Left ventricle myocardium inferior (tissue), 1 donor: Measurements from ENCODE around the gene DPYSL5. TPM values are rescaled to one million over a fixed set of nuclear protein-coding genes. Genes with fewer than 3 reads are reported as not detected.

ENCODE experiments used
- DNase-seq: peaks from one replicate; pipeline ENCODE4 v3.0.0-alpha.2; 2020
- H3K27ac ChIP-seq: fragments of 200-600 bp; replicated peaks from 2 replicates; pipeline ENCODE4 v1.8.0; 2021
- H3K27me3 ChIP-seq: fragments of 200-600 bp; 2 replicates; pipeline ENCODE4 v1.8.0; 2021; ENCODE audit warnings: low read depth
- H3K36me3 ChIP-seq: fragments of 200-600 bp; 2 replicates; pipeline ENCODE4 v1.8.0; 2021
- H3K4me1 ChIP-seq: fragments of 200-600 bp; 2 replicates; pipeline ENCODE4 v1.8.0; 2021
- H3K4me3 ChIP-seq: fragments of 200-600 bp; 2 replicates; pipeline ENCODE4 v1.8.0; 2021; ENCODE audit warnings: mild to moderate bottlenecking, moderate library complexity
- H3K9me3 ChIP-seq: fragments of 200-600 bp; replicated peaks from 2 replicates; pipeline ENCODE4 v1.8.0; 2021
- intact Hi-C: fragments of 100-400 bp; cut with micrococcal nuclease; formaldehyde crosslinking; loops from one replicate; pipeline ENCODE4 v1.11.0; 2022
- total RNA-seq: library from RNA; stranded (reverse); fragmentation: NEBNext Ultra II Directional; extraction: Animal tissue kit (Norgen Biotek cat#: 25700); gene quantifications from one replicate; pipeline ENCODE4 v1.2.1, GENCODE V29; 2021
- TF ChIP-seq, protein P1 (sequence below): fragments of 200-600 bp; IDR thresholded peaks from 2 replicates; pipeline ENCODE4 v1.8.0; 2021; ENCODE audit warnings: antibody characterized with exemption, mild to moderate bottlenecking, borderline replicate concordance
- donor health status: DM: no; HTN: yes; CAD: no; lungs with severe emphysema.

The DPYSL5 gene
- total RNA-seq, 1 donor from 2014 or later: not detected

DNA sequence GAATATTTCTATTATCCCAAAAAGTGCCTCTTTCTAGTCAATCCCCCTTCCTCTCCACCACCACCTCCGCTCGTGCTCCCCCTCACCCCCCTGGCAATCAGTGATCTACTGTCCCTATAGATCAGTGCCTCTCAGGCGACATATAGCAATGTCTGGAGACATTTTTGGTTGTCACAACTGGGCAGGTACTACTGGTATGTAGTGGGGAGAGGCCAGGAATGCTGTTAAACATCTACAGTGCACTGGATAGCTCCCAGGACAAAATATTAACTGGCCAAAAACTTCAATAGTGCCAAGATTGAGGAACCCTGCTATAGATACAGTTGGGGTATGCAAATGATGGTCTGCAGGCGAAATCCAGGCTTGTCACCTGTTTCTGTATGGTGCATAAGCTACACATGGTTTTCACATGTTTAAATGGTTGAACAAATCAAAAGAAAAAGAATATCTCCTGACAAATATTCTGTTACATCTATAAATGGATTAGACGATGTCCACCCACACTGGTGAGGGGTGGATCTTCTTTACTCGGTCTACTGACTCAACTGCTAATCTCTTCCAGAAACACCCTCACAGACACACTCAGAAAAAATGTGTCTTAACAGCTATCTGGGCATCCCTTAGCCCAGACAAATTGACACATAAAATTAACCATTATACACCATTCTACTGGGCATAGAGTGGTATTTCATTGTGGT is 25.5 kb downstream of the DPYSL5 start:
- no peaks in the 10 kb centered on the region for H3K4me1 ChIP-seq
- no peaks in the 10 kb centered on the region for H3K9me3 ChIP-seq
- intact Hi-C loops: no loop called here
- no peak for DNase-seq
- peaks cover 35% of the 10 kb centered on the region for H3K27me3 ChIP-seq
- no peaks in the 10 kb centered on the region for H3K36me3 ChIP-seq
- TF ChIP-seq, protein P1, sequence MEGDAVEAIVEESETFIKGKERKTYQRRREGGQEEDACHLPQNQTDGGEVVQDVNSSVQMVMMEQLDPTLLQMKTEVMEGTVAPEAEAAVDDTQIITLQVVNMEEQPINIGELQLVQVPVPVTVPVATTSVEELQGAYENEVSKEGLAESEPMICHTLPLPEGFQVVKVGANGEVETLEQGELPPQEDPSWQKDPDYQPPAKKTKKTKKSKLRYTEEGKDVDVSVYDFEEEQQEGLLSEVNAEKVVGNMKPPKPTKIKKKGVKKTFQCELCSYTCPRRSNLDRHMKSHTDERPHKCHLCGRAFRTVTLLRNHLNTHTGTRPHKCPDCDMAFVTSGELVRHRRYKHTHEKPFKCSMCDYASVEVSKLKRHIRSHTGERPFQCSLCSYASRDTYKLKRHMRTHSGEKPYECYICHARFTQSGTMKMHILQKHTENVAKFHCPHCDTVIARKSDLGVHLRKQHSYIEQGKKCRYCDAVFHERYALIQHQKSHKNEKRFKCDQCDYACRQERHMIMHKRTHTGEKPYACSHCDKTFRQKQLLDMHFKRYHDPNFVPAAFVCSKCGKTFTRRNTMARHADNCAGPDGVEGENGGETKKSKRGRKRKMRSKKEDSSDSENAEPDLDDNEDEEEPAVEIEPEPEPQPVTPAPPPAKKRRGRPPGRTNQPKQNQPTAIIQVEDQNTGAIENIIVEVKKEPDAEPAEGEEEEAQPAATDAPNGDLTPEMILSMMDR: no peak
- H3K27ac ChIP-seq: no peak overlapping the region
- H3K4me3 ChIP-seq: no peak overlapping the region

DNA sequence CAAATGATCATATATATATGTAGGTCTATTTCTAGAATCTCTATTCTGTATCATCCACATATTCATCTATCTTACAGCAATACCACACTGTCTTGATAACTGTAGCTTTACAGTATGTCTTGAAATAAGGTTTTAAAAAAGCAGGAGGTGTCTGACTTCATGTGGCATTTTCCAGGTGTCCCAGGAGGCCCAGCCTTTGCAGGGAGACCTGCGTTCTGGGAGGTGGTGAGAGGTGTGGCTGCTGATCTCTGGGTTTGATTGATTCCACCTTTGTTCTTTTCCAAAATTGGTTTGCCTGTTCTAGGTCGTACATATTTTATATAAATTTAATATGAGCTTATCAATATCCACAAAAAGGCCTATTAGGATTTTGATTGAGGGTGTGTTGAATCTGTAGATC is 26.6 kb downstream of the DPYSL5 start:
- TF ChIP-seq, protein P1: no peak
- no peak overlapping the region for H3K27ac ChIP-seq
- intact Hi-C loops: no loop called here

DNA sequence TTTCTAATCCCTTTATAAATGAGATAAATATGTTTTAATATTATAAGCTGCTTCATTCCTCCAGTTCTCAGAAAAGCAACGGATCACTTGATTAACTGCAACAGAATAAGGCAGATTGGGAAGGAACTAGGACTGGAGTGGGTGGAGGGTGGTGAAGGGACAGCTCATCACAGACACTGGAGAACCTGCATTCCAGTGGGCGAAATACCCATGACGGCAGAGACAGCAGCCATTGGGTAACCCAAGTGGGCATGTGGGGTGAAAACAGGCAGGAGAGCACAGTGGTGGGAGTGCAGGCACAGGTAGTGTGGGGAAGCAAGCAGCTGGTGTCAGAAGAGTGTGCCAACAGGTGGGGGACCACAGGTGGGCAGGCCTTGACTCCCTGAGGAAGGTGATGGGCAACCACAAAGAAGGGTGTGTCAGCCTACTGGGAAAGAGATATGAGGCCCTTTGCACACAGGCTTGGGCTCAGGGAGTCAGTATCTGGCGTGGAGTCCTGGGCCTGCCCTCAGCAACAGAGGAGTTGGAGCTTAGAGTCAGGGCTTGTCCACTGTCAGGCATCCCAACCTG is 27.2 kb downstream of the DPYSL5 start:
- H3K9me3 ChIP-seq: no peaks in the 10 kb centered on the region
- intact Hi-C loops: no loop called here
- no peak overlapping the region for H3K27ac ChIP-seq
- DNase-seq: no peak
- TF ChIP-seq, protein P1: no peak
- H3K27me3 ChIP-seq: peaks cover 34% of the 10 kb centered on the region
- no peaks in the 10 kb centered on the region for H3K36me3 ChIP-seq
- no peak overlapping the region for H3K4me3 ChIP-seq
- H3K4me1 ChIP-seq: no peaks in the 10 kb centered on the region

More for the DNA sequence above, 26.6 kb downstream of the DPYSL5 start:
- Histone ChIP-seq H3K36me3 (no peaks in the 10 kb centered on the region), H3K27me3 (peaks cover 34% of the 10 kb centered on the region), H3K4me3 (no peak overlapping the region), H3K4me1 (no peaks in the 10 kb centered on the region), H3K9me3 (no peaks in the 10 kb centered on the region)
- DNase-seq: no peak

DNA sequence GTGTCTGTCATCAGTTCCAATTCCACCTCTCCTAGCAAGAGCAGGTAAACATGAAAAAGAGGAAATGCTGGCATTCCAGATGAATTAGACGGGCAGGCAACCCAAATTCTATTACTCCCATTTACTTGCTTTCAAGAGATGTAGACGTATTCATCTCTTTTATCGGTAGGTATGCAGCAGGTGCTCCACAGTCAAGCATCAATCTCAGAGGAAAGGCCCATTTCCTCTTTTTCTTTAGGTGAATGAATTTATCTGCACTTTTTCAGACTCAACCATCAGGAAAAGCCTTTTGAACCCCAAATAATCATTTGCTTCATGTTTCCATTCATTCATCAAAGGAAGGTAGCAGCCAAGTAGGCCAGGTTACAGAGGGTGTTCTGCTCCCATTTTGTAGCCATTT is 27.9 kb downstream of the DPYSL5 start:
- no peak for DNase-seq
- H3K36me3 ChIP-seq: no peaks in the 10 kb centered on the region
- peaks cover 5% of the 10 kb centered on the region for H3K4me1 ChIP-seq
- TF ChIP-seq, protein P1: no peak
- no peak overlapping the region for H3K27ac ChIP-seq
- H3K4me3 ChIP-seq: no peak overlapping the region
- intact Hi-C loops: no loop called here
- no peaks in the 10 kb centered on the region for H3K9me3 ChIP-seq
- peaks cover 29% of the 10 kb centered on the region for H3K27me3 ChIP-seq

DNA sequence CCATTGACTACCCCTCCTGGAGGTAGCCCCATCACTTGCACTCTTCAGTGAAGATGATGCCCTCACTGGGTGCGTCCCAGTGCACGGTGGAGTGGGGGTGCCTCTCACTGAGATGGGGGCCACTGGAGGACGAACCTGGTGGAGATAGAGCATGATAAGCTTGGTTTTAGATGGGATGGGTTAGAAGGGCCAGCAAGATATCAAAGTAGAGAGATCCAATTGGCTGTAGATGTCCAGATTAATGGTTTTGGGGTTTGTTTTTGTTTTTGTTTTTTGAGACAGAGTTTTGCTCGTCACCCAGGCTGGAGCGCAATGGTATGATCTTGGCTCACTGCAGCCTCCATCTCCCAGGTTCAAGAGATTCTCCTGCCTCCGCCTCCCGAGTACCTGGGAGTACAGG is 28.3 kb downstream of the DPYSL5 start:
- DNase-seq: no peak
- H3K27me3 ChIP-seq: peaks cover 31% of the 10 kb centered on the region
- no peaks in the 10 kb centered on the region for H3K9me3 ChIP-seq
- intact Hi-C loops: no loop called here
- H3K36me3 ChIP-seq: no peaks in the 10 kb centered on the region
- no peak overlapping the region for H3K4me3 ChIP-seq
- peaks cover 6% of the 10 kb centered on the region for H3K4me1 ChIP-seq
- H3K27ac ChIP-seq: no peak overlapping the region
- TF ChIP-seq, protein P1: no peak
